K562 (cell line): Measurements from ENCODE around the gene TLNRD1. TPM values are rescaled to one million over a fixed set of nuclear protein-coding genes. Genes with fewer than 3 reads are reported as not detected.

ENCODE experiments used
- ARNT ChIP-seq, 2 experiments: fragments of 450-650 bp; IDR thresholded peaks; 2 replicates each; pipeline ENCODE4 v1.6.1; 2016; ENCODE audit warnings: mild to moderate bottlenecking in 1 of 2
- BACH1 ChIP-seq: fragments of 200-800 bp; sonication (Bioruptor generic); IDR thresholded peaks from 2 replicates; pipeline ENCODE4 v1.6.1; 2016; ENCODE audit warnings: missing genetic modification characterization, missing compliant biosample characterization
- BRF1 ChIP-seq: IDR thresholded peaks from 3 replicates; pipeline ENCODE4 v1.6.1; 2011; ENCODE audit warnings: borderline replicate concordance, mild to moderate bottlenecking; ENCODE audit not compliant: insufficient read length; ENCODE audit errors: extremely low read depth
- CHD2 ChIP-seq: IDR thresholded peaks from 2 replicates; pipeline ENCODE4 v1.6.1; 2011; ENCODE audit warnings: low read depth, low read length
- EZH2 ChIP-seq: IDR thresholded peaks from 2 replicates; pipeline ENCODE4 v1.6.1; 2012; ENCODE audit warnings: low read depth, mild to moderate bottlenecking, inconsistent platforms, low read length, borderline replicate concordance
- HDAC3 ChIP-seq: fragments of 450-650 bp; IDR thresholded peaks from 2 replicates; pipeline ENCODE4 v1.6.1; 2018; ENCODE audit warnings: borderline replicate concordance, mild to moderate bottlenecking, moderate library complexity; ENCODE audit not compliant: partially characterized antibody
- HIVEP1 ChIP-seq: fragments of 250-450 bp; sonication (Bioruptor Pico); IDR thresholded peaks from 2 replicates; pipeline ENCODE4 v1.4.0; 2020; ENCODE audit warnings: mild to moderate bottlenecking
- MAFF ChIP-seq: IDR thresholded peaks from 2 replicates; pipeline ENCODE4 v1.6.1; 2012; ENCODE audit warnings: low read length, improper control_type of control experiment
- PHB ChIP-seq: fragments of 250-450 bp; sonication (Bioruptor Pico); IDR thresholded peaks from 2 replicates; pipeline ENCODE4 v1.5.0; 2021
- PHF8 ChIP-seq: fragments of 200-600 bp; sonication (generic); IDR thresholded peaks from 2 replicates; pipeline ENCODE4 v1.6.1; 2012; ENCODE audit warnings: mixed run types, mild to moderate bottlenecking, inconsistent platforms, low read length, moderate library complexity, borderline replicate concordance
- POLR3A ChIP-seq: IDR thresholded peaks from 2 replicates; pipeline ENCODE4 v1.6.1; 2011; ENCODE audit warnings: borderline replicate concordance, mild to moderate bottlenecking, moderate library complexity; ENCODE audit not compliant: insufficient read length, insufficient read depth; ENCODE audit errors: extremely low read depth
- PYGO2 ChIP-seq: fragments of 450-650 bp; IDR thresholded peaks from 2 replicates; pipeline ENCODE4 v1.6.1; 2016; ENCODE audit warnings: mild to moderate bottlenecking, missing genetic modification characterization, moderate library complexity, missing compliant biosample characterization
- RBFOX2 ChIP-seq: fragments of 200-400 bp; formaldehyde crosslinking; IDR thresholded peaks from 2 replicates; pipeline ENCODE4 v1.6.1; 2017; ENCODE audit warnings: low read depth, mild to moderate bottlenecking, low read length, moderate library complexity
- RFX1 ChIP-seq: fragments of 450-650 bp; IDR thresholded peaks from 2 replicates; pipeline ENCODE4 v1.6.1; 2016; ENCODE audit warnings: mild to moderate bottlenecking, moderate library complexity
- TAL1 ChIP-seq: fragments of 450-650 bp; IDR thresholded peaks from 2 replicates; pipeline ENCODE4 v1.6.1; 2016; ENCODE audit warnings: mild to moderate bottlenecking
- TOE1 ChIP-seq, 2 experiments: fragments of 450-650 bp in 1 of 2; sonication (generic) in 1 of 2; formaldehyde crosslinking in 1 of 2; IDR thresholded peaks; 2 replicates each; pipeline versions ENCODE4 v1.7.1 to v1.8.0; 2016 to 2022; ENCODE audit warnings: borderline replicate concordance in 2 of 2, mild to moderate bottlenecking in 2 of 2, antibody characterized with exemption in 1 of 2, inconsistent platforms in 1 of 2, low read depth in 1 of 2, missing genetic modification reagents in 1 of 2, moderate library complexity in 1 of 2
- TRIM28 ChIP-seq: fragments of 450-650 bp; IDR thresholded peaks from 2 replicates; pipeline ENCODE4 v1.6.1; 2017
- ZNF395 ChIP-seq: fragments of 200-800 bp; sonication (Bioruptor generic); IDR thresholded peaks from 2 replicates; pipeline ENCODE4 v1.6.1; 2017; ENCODE audit warnings: missing genetic modification characterization, missing compliant biosample characterization
- polyA plus RNA-seq, 8 experiments: library from polyadenylated mRNA; depleted of rRNA in 4 of 8; stranded (reverse) in 5 of 8; unstranded in 3 of 8; fragments of >200 nt; fragmentation: Nextera tagmentation in 2 of 8; fragmentation: Illumina TruSeq in 1 of 8; extraction: Ambion mirVana in 2 of 8; extraction: Trizol in 1 of 8; gene quantifications; 2 replicates each; pipeline versions ENCODE4 v1.2.1 to v1.2.3, GENCODE V29; 2011 to 2014; ENCODE audit warnings: inconsistent platforms in 1 of 8, missing spikeins in 1 of 8
- total RNA-seq, 7 experiments: library from RNA; depleted of rRNA in 6 of 7; stranded (reverse); fragments of >200 nt in 6 of 7; fragmentation: Illumina TruSeq in 2 of 7; extraction: Trizol in 2 of 7; gene quantifications; 2 replicates each; pipeline versions ENCODE4 v1.2.1 to v1.2.3, GENCODE V29; 2011 to 2021; ENCODE audit warnings: low replicate concordance in 1 of 7
- TF ChIP-seq, protein P1 (sequence below): fragments of 200-400 bp; formaldehyde crosslinking; IDR thresholded peaks from 2 replicates; pipeline ENCODE4 v1.6.1; 2017; ENCODE audit warnings: mild to moderate bottlenecking, low read depth, low read length, moderate library complexity
- TF ChIP-seq, protein P2 (sequence below), 2 experiments: fragments of 450-650 bp; IDR thresholded peaks; 2 replicates each; pipeline ENCODE4 v1.6.1; 2018; ENCODE audit warnings: mild to moderate bottlenecking in 2 of 2, low read depth in 1 of 2; ENCODE audit not compliant: partially characterized antibody in 2 of 2

TLNRD1 gene
- total and polyA plus RNA-seq, 9 of the 15 experiments (the other 6 are each of a cell fraction or from before 2014, with no cell fraction given) = 1.1 to 33.1 (median 5.7) TPM

GRCh38 chr15:81029414-81030300 is 28.9 kb downstream of the TLNRD1 start (continued):
- TF ChIP-seq, protein P1, sequence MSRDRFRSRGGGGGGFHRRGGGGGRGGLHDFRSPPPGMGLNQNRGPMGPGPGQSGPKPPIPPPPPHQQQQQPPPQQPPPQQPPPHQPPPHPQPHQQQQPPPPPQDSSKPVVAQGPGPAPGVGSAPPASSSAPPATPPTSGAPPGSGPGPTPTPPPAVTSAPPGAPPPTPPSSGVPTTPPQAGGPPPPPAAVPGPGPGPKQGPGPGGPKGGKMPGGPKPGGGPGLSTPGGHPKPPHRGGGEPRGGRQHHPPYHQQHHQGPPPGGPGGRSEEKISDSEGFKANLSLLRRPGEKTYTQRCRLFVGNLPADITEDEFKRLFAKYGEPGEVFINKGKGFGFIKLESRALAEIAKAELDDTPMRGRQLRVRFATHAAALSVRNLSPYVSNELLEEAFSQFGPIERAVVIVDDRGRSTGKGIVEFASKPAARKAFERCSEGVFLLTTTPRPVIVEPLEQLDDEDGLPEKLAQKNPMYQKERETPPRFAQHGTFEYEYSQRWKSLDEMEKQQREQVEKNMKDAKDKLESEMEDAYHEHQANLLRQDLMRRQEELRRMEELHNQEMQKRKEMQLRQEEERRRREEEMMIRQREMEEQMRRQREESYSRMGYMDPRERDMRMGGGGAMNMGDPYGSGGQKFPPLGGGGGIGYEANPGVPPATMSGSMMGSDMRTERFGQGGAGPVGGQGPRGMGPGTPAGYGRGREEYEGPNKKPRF = no peak
- TF ChIP-seq ARNT (IDR thresholded peaks at IDR 0.05) (no peak), POLR3A (no peak), RFX1 (no peak), MAFF (peak; percentile 97), PYGO2 (tag) (no peak), HDAC3 (no peak), TRIM28 (peak; percentile 52; the same call in 1 of the 2 replicates), CHD2 (no peak), PHF8 (no peak), TOE1 (IDR thresholded peaks at IDR 0.05; ENCODE audit: borderline replicate concordance) (no peak), TOE1 (CRISPR knock-in tag; IDR thresholded peaks at IDR 0.05; ENCODE audit: borderline replicate concordance, low read depth) (no peak), TAL1 (no peak), EZH2 (no peak), ZNF395 (CRISPR knock-in tag) (no peak), BACH1 (tag) (peak; percentile 82; the same call in 1 of the 2 replicates), PHB (no peak), HIVEP1 (no peak), BRF1 (no peak), RBFOX2 (no peak)
- TF ChIP-seq, protein P2, sequence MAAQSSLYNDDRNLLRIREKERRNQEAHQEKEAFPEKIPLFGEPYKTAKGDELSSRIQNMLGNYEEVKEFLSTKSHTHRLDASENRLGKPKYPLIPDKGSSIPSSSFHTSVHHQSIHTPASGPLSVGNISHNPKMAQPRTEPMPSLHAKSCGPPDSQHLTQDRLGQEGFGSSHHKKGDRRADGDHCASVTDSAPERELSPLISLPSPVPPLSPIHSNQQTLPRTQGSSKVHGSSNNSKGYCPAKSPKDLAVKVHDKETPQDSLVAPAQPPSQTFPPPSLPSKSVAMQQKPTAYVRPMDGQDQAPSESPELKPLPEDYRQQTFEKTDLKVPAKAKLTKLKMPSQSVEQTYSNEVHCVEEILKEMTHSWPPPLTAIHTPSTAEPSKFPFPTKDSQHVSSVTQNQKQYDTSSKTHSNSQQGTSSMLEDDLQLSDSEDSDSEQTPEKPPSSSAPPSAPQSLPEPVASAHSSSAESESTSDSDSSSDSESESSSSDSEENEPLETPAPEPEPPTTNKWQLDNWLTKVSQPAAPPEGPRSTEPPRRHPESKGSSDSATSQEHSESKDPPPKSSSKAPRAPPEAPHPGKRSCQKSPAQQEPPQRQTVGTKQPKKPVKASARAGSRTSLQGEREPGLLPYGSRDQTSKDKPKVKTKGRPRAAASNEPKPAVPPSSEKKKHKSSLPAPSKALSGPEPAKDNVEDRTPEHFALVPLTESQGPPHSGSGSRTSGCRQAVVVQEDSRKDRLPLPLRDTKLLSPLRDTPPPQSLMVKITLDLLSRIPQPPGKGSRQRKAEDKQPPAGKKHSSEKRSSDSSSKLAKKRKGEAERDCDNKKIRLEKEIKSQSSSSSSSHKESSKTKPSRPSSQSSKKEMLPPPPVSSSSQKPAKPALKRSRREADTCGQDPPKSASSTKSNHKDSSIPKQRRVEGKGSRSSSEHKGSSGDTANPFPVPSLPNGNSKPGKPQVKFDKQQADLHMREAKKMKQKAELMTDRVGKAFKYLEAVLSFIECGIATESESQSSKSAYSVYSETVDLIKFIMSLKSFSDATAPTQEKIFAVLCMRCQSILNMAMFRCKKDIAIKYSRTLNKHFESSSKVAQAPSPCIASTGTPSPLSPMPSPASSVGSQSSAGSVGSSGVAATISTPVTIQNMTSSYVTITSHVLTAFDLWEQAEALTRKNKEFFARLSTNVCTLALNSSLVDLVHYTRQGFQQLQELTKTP (IDR thresholded peaks at IDR 0.05; ENCODE audit: low read depth in 1 of 2, partially characterized antibody in 2 of 2) = no peak
